ENCODE data around the gene KLC1.

The KLC1 gene

DNA sequence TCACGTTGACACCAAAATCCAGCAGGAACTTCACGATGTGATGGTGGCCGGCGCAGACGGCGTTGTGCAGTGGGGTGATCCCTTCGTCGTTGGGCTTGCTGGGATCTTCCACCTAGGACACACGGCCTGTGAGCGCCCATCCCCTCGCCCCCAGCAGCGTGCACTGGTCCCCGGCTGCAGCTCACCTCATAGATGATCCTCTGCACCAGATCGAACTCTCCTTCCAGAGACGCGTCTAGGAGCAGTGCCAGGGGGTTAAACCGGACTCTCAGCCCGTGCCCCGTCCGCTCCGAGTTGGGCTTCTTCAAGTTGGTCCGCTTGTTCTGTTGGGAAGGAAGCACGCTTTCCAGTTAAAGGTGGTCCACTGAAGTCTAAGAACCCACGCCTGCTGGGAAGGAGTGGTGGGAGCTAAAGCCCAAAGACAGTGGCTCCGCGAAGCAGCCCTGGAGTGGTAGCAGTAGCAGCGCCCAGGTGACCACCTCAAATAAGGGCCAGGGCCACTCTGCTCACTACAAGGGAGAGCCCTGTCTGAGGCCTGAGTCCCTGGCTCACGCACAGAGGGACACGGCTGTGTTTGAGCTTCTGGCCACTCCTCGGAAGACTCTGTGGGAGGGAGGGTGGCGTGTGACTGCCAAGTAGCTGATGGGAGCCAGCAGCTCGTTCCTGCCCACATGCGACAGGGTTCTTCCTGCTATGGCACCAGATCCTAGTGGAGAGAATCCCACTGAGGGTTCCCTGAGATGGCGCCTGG is 109.9 kb downstream of the KLC1 start:
- Histone ChIP-seq H3K27ac (ENCODE audit: low read depth, low read length) (no peak overlapping the region), H3K9me3 (ENCODE audit: control insufficient read depth, insufficient read depth, low read length) (no peaks in the 10 kb centered on the region), H3K4me3 (ENCODE audit: low read depth, low read length) (no peak overlapping the region), H3K27me3 (ENCODE audit: control insufficient read depth, insufficient read depth, low read length) (no peaks in the 10 kb centered on the region), H3K9ac (ENCODE audit: low read depth, low read length) (no peak overlapping the region), H3K4me1 (ENCODE audit: control insufficient read depth, insufficient read depth, low read length) (no peaks in the 10 kb centered on the region), H3K36me3 (ENCODE audit: control insufficient read depth, insufficient read depth, low read length) (peaks cover 5% of the 10 kb centered on the region; the same call in 1 of the 2 replicates)

DNA sequence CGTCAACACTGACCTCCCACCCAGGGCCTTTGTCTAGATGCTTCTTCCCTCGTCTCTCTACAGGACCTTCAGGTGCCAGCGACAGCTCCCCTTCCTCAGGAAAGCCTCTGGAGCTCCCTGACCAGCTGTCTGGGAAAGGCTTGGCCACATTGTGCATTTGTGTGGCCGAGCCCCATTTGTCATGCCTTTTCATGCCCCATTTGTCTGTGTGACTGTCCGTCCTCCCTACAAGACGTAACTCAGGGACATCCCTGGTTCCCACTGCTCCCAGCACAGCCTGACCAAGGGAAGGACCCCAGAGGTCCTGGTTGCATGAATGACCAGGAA is 110.4 kb downstream of the KLC1 start:
- no peaks in the 10 kb centered on the region for H3K36me3 ChIP-seq (ENCODE audit: control insufficient read depth, insufficient read depth, low read length)
- H3K27ac ChIP-seq (ENCODE audit: low read depth, low read length), result no peak overlapping the region
- no peak overlapping the region for H3K9ac ChIP-seq (ENCODE audit: low read depth, low read length)
- H3K4me1 ChIP-seq (ENCODE audit: control insufficient read depth, insufficient read depth, low read length), result no peaks in the 10 kb centered on the region
- no peak overlapping the region for H3K4me3 ChIP-seq (ENCODE audit: low read depth, low read length)
- no peaks in the 10 kb centered on the region for H3K27me3 ChIP-seq (ENCODE audit: control insufficient read depth, insufficient read depth, low read length)
- H3K9me3 ChIP-seq (ENCODE audit: control insufficient read depth, insufficient read depth, low read length), result no peaks in the 10 kb centered on the region

DNA sequence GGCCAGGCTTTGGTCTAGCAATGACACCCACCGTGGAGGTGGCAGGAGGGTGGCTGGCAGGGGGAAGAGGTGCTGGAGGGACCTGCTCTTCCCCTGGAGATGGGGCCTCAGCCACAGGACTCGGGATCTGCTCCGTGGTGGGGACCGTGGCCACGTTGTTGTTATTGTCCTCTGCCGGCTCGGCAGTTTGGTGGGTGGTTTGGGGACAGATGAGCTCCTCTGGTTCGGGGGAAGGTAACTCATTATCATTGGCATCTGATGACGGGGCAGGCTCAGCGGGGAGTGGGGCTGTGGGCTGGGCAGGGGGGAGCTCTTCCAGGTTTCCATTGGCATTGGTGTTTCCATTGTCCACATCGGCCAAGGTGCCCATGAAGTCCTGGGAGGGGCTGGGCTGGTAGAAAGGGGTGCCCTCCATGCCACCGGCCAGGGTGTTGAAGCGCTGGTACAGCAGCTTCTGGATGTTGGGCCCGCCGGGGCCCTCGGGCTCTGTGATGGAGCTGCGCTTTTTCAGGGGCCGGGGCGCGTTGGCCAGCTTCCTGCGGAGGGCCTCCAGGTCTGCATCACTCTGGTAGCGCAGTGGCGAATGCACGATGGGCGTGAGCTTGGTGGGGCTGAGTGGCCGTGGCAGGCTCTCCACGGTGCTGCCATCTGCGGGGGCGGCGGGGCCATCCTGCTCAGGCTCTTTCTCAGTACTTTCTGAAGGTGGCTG is 110.9 kb downstream of the KLC1 start:
- Histone ChIP-seq H3K27ac (ENCODE audit: low read depth, low read length) (no peak overlapping the region), H3K9ac (ENCODE audit: low read depth, low read length) (no peak overlapping the region), H3K9me3 (ENCODE audit: control insufficient read depth, insufficient read depth, low read length) (no peaks in the 10 kb centered on the region), H3K36me3 (ENCODE audit: control insufficient read depth, insufficient read depth, low read length) (no peaks in the 10 kb centered on the region), H3K4me3 (ENCODE audit: low read depth, low read length) (no peak overlapping the region), H3K27me3 (ENCODE audit: control insufficient read depth, insufficient read depth, low read length) (no peaks in the 10 kb centered on the region), H3K4me1 (ENCODE audit: control insufficient read depth, insufficient read depth, low read length) (no peaks in the 10 kb centered on the region)

DNA sequence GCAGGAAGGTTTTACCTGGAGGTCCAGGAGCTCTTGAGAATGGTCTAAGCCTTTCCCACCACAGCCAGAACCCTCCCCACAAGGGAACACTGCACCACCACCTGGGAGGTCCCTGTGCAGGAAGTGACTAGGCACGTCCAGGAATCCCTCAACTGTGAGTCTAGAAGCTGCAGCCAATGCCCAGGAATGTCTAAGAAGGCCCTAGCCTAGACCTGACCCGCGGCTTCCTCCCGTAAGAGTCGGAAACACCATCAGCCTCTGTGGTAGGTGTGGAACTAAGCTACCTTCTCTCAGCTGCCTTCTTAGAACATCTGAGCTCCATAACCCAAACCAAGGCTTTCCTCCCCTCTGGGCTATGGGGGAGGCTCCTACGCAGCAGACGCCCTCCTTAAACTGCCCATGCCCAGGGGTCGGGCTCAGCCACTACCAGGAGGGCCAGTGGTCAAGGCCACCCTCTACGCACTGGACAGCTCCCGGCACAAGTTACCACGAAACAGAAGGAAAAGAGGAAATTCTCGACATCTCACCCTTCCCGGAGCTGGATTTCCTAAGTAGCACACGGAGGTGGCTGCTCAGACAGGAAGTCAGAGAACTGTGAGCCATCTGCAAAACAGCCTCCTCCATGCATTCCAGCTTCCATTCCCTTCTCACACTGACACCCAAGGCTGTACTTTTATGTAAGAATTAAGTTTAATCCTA is 112.1 kb downstream of the KLC1 start:
- Histone ChIP-seq H3K27ac (ENCODE audit: low read depth, low read length) (no peak overlapping the region), H3K4me3 (ENCODE audit: low read depth, low read length) (no peak overlapping the region), H3K36me3 (ENCODE audit: control insufficient read depth, insufficient read depth, low read length) (no peaks in the 10 kb centered on the region), H3K9ac (ENCODE audit: low read depth, low read length) (no peak overlapping the region), H3K27me3 (ENCODE audit: control insufficient read depth, insufficient read depth, low read length) (no peaks in the 10 kb centered on the region), H3K4me1 (ENCODE audit: control insufficient read depth, insufficient read depth, low read length) (no peaks in the 10 kb centered on the region), H3K9me3 (ENCODE audit: control insufficient read depth, insufficient read depth, low read length) (no peaks in the 10 kb centered on the region)

DNA sequence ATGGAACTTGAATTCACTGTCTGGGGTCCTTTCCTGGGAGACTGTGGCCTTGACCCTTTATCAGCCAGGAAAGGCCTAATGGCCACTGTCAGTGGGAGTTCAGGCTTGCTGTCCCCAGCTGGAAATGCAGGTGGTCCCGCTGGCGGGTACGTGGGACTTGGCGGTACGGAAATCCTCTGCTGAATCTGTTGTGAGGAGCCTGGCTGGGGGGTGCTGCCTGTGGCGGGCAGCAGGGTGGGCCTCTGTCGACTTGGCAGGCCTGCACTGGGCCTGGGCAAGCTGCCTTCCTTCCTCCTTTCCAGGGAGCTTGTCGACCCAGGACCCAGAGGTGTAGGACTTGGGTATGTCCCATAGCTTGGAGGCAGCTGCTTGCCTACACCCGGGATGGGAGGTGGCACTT is 112.9 kb downstream of the KLC1 start:
- Histone ChIP-seq H3K4me3 (ENCODE audit: low read depth, low read length) (no peak overlapping the region), H3K9ac (ENCODE audit: low read depth, low read length) (no peak overlapping the region), H3K27ac (ENCODE audit: low read depth, low read length) (no peak overlapping the region), H3K4me1 (ENCODE audit: control insufficient read depth, insufficient read depth, low read length) (no peaks in the 10 kb centered on the region), H3K27me3 (ENCODE audit: control insufficient read depth, insufficient read depth, low read length) (no peaks in the 10 kb centered on the region), H3K36me3 (ENCODE audit: control insufficient read depth, insufficient read depth, low read length) (no peaks in the 10 kb centered on the region), H3K9me3 (ENCODE audit: control insufficient read depth, insufficient read depth, low read length) (no peaks in the 10 kb centered on the region)

DNA sequence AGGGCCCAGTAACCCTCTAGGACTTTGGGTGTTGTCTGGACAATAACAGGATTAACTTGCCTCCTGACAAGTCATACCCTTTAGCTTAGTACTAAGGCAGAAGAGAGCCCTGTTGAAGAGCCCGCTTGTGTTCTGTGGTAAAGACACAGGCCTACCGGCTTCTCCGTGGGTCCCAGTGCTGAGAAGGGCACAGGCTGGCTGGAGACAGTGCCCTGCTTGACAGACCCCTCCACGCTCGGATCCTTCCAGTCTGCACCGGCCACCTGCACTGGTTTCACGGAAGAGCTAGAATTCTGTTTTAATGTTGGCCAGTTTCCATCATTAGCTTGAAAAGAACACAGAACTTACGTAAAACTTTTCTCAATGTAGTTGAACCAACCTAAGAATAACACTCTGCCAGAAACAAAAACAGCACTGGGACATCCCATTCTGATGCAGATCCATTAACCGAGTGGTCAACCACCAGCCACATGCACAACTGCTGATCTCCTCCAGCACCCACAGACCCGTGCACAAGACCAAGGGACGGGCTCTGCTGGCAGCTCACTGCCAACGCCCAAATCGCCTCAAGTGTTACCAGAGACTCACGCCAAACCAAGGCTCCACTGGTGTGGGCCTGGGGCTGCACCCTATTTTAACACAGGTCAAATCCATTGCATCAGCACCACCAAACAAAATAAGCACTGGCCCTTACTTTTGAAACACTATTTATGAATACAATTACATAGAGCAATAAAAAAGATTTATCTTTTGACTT is 113.7 kb downstream of the KLC1 start:
- Histone ChIP-seq H3K9me3 (ENCODE audit: control insufficient read depth, insufficient read depth, low read length) (no peaks in the 10 kb centered on the region), H3K27ac (ENCODE audit: low read depth, low read length) (no peak overlapping the region)

DNA sequence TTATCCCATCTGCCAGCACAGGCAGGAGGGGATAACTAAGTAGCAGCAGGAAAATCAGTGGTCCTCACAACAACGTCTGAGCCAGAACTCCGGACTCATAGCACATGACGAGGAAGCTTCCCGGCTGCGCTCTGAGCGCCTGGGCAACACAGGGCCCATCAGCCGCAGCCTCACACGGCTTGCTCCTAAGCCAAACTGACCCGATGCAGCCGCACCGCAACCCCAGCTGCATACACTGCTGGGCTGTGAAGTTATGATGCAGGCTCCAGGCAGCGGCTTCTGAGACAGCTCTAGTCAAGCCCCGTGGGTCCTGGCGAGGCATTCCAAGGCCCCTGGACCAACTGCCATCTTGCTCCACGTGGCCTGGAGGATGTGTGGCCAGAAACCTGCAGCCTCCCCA is 114.7 kb downstream of the KLC1 start:
- Histone ChIP-seq H3K36me3 (ENCODE audit: control insufficient read depth, insufficient read depth, low read length) (no peaks in the 10 kb centered on the region), H3K27me3 (ENCODE audit: control insufficient read depth, insufficient read depth, low read length) (no peaks in the 10 kb centered on the region), H3K4me1 (ENCODE audit: control insufficient read depth, insufficient read depth, low read length) (no peaks in the 10 kb centered on the region), H3K27ac (ENCODE audit: low read depth, low read length) (no peak overlapping the region), H3K9me3 (ENCODE audit: control insufficient read depth, insufficient read depth, low read length) (no peaks in the 10 kb centered on the region), H3K4me3 (ENCODE audit: low read depth, low read length) (no peak overlapping the region), H3K9ac (ENCODE audit: low read depth, low read length) (no peak overlapping the region)

More for the DNA sequence above, 113.7 kb downstream of the KLC1 start:
- no peak overlapping the region; the same call in 1 of the 2 replicates for H3K9ac ChIP-seq (ENCODE audit: low read depth, low read length)
- H3K27me3 ChIP-seq (ENCODE audit: control insufficient read depth, insufficient read depth, low read length), result no peaks in the 10 kb centered on the region
- no peaks in the 10 kb centered on the region for H3K4me1 ChIP-seq (ENCODE audit: control insufficient read depth, insufficient read depth, low read length)
- H3K36me3 ChIP-seq (ENCODE audit: control insufficient read depth, insufficient read depth, low read length), result no peaks in the 10 kb centered on the region
- H3K4me3 ChIP-seq (ENCODE audit: low read depth, low read length), result no peak overlapping the region

DNA sequence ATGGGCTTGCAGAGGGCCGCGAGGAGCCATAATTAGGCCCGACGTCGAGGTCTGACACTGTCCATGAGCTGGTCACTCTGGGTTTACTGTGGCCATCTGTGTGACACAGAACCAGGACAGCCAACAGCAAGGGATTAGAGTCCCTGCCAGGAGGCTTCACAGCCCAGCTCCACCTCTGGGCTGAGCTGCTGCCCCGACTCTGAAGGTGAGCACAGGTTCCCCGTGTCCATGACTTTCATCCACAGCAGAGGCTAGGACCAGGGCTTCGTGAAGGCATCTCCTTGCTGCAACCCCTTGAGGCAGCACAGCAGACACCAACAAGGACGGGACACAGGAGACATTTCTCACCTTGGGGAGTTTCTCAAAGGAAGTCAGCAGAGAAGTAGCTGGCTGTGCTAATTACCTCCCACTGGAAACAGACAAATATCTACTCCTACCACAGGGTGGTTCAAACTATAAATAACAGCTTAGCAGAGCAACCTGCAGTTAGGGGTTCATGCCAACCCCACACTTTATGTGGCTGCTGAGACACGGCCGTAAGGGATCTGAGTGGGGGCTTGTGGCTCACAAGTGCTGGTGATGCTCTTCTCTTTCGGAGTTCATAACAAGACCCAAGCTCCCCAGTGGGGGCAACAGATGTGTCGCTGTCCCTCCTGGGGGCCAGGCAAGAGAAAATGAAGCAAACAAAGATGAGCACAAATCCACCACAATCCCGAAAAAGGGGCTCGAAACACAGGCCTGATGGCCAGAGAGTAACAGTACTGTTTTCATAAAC is 115.8 kb downstream of the KLC1 start:
- no peaks in the 10 kb centered on the region for H3K27me3 ChIP-seq (ENCODE audit: control insufficient read depth, insufficient read depth, low read length)
- no peaks in the 10 kb centered on the region for H3K36me3 ChIP-seq (ENCODE audit: control insufficient read depth, insufficient read depth, low read length)
- H3K27ac ChIP-seq (ENCODE audit: low read depth, low read length), result no peak overlapping the region
- H3K9ac ChIP-seq (ENCODE audit: low read depth, low read length), result no peak overlapping the region
- no peaks in the 10 kb centered on the region for H3K4me1 ChIP-seq (ENCODE audit: control insufficient read depth, insufficient read depth, low read length)
- H3K9me3 ChIP-seq (ENCODE audit: control insufficient read depth, insufficient read depth, low read length), result no peaks in the 10 kb centered on the region
- H3K4me3 ChIP-seq (ENCODE audit: low read depth, low read length), result no peak overlapping the region

DNA sequence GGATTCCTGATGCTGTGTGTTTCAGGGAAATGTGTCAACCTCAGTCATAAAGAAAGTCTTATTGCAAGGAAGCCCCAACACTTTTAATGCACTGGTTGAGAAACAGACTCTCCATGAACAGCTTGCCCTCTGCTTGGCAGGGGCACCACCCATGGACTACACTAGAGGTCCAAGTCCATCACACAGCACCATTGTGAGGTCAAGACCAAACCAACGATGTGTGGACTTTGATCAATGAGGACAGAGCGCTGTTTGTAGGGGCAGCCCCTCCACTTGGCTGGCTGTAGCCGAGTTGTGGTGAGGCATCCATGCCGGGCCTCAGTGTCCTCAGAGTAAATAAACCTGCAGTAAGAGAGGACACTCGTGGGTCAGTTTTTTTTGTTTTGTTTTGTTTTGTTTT is 116.4 kb downstream of the KLC1 start:
- Histone ChIP-seq H3K4me3 (ENCODE audit: low read depth, low read length) (no peak overlapping the region), H3K9ac (ENCODE audit: low read depth, low read length) (no peak overlapping the region), H3K9me3 (ENCODE audit: control insufficient read depth, insufficient read depth, low read length) (no peaks in the 10 kb centered on the region), H3K27me3 (ENCODE audit: control insufficient read depth, insufficient read depth, low read length) (no peaks in the 10 kb centered on the region), H3K36me3 (ENCODE audit: control insufficient read depth, insufficient read depth, low read length) (no peaks in the 10 kb centered on the region), H3K27ac (ENCODE audit: low read depth, low read length) (no peak overlapping the region), H3K4me1 (ENCODE audit: control insufficient read depth, insufficient read depth, low read length) (no peaks in the 10 kb centered on the region)

DNA sequence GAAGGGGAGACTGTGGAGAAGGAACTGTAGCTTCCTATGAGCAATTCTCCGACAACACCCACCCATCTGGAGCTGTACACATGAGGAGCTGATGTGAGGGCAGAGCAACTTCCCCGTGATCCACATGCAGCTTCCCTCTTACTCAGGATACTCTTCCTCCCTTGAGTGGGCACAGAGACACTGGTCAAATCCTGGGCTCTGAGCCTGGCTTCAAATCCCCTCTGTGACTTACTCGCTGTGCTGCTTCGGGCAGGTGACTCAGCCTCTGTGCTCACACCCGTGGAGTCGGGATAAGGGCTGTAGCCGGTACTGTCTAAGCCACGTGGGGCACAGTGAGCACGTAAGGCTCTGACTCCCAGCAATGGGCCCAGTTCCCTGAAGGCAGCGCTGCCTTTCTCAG is 117.7 kb downstream of the KLC1 start:
- Histone ChIP-seq H3K4me1 (ENCODE audit: control insufficient read depth, insufficient read depth, low read length) (no peaks in the 10 kb centered on the region), H3K27me3 (ENCODE audit: control insufficient read depth, insufficient read depth, low read length) (no peaks in the 10 kb centered on the region), H3K4me3 (ENCODE audit: low read depth, low read length) (no peak overlapping the region), H3K9ac (ENCODE audit: low read depth, low read length) (no peak overlapping the region), H3K36me3 (ENCODE audit: control insufficient read depth, insufficient read depth, low read length) (no peaks in the 10 kb centered on the region), H3K9me3 (ENCODE audit: control insufficient read depth, insufficient read depth, low read length) (no peaks in the 10 kb centered on the region), H3K27ac (ENCODE audit: low read depth, low read length) (no peak overlapping the region)

Data from HUES48 (cell line).